ENCODE measurements around the gene CFAP68. TPM values are rescaled to one million over a fixed set of nuclear protein-coding genes. Genes with fewer than 3 reads are reported as not detected.

The CFAP68 gene
- total RNA-seq, 1 donor from 2014 or later = 17.2 TPM

DNA sequence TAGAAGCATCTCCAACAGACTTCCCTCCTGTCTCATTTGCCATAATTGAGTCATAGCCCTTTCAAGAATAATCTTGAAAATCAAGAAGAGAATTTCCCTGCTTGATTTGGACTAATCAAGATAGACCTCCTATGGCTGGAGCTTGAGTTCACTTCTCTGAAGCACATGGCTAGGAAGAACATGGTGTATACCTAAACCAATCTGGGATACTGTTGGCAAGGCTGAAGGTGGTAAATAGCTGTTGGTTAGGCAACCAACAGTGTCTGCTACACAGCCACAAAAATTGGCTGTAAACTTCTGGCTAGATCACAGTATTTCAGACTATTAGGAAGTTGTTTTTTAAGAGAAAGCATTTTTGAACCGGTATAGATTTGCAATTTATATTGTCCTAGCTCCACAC lies 27.3 kb downstream of the CFAP68 start:
- Mint-ChIP-seq H3K9me3 (ENCODE audit: unreplicated experiment) (no peaks in the 10 kb centered on the region), H3K27me3 (ENCODE audit: unreplicated experiment) (peaks cover 5% of the 10 kb centered on the region), H3K4me1 (ENCODE audit: unreplicated experiment) (peaks cover 15% of the 10 kb centered on the region)

DNA sequence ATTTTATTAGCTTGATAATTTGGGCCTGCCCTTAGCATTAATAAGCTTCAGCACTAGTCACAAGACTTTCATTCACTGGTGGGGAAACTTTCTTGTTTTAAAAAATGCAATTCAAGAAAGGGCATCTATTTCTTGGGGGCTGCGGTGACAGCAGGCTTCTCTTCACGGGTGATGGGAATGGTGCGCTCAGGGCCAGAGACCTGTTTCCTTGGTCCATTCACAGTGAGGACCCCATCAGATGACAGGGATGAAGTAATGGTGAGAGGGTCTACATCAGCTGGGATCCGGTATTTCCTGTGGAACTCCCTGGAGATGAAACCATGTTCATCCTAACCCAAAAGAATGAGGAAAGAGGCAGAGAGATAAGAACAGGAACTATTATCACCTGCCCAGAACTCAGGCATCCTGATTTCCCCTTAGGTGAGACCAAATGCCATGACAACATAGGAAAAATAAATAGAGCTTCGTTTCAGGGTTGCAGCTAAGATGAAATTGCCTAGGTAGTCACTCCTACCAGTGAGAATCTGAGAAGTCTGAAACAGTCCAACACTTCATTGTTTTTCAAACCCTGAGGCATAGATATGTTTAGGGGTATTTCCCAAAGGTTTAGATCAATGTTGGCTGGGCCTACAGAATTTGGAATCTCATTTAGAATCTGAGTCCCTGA lies 29.4 kb downstream of the CFAP68 start:
- H3K36me3 Mint-ChIP-seq (ENCODE audit: unreplicated experiment) = no peaks in the 10 kb centered on the region
- TF ChIP-seq, protein P1, sequence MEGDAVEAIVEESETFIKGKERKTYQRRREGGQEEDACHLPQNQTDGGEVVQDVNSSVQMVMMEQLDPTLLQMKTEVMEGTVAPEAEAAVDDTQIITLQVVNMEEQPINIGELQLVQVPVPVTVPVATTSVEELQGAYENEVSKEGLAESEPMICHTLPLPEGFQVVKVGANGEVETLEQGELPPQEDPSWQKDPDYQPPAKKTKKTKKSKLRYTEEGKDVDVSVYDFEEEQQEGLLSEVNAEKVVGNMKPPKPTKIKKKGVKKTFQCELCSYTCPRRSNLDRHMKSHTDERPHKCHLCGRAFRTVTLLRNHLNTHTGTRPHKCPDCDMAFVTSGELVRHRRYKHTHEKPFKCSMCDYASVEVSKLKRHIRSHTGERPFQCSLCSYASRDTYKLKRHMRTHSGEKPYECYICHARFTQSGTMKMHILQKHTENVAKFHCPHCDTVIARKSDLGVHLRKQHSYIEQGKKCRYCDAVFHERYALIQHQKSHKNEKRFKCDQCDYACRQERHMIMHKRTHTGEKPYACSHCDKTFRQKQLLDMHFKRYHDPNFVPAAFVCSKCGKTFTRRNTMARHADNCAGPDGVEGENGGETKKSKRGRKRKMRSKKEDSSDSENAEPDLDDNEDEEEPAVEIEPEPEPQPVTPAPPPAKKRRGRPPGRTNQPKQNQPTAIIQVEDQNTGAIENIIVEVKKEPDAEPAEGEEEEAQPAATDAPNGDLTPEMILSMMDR (IDR thresholded peaks at IDR 0.05) = no peak
- no peak overlapping the region for H3K27ac Mint-ChIP-seq (ENCODE audit: unreplicated experiment)

More for the DNA sequence above, 27.3 kb downstream of the CFAP68 start:
- no peaks in the 10 kb centered on the region for H3K36me3 Mint-ChIP-seq (ENCODE audit: unreplicated experiment)
- no peak for DNase-seq (ENCODE audit: extremely low spot score, unreplicated experiment)
- H3K27ac Mint-ChIP-seq (ENCODE audit: unreplicated experiment) = no peak overlapping the region
- TF ChIP-seq, protein P1 (IDR thresholded peaks at IDR 0.05) = no peak
- H3K4me3 Mint-ChIP-seq (ENCODE audit: unreplicated experiment) = no peak overlapping the region

DNA sequence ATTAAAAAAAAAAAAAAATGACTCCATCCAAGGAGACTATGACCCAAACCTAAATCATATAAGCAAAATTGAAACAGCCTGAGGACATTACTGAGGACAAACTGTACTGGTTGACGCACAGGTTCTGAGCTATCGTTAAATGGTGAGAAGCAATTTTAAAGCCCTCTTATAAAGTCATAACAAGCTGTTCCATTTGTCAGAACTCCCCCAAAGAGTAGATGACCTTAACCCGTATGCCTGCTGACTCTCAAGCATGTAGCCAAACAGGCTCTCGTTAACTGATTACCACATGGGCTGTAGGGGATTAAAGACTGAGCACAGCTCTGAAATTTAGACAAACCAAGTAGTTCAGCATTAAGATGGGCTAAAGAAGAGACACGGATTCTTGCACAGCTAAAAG lies 30.0 kb downstream of the CFAP68 start:
- H3K4me1 Mint-ChIP-seq (ENCODE audit: unreplicated experiment) = peaks cover 36% of the 10 kb centered on the region
- no peak overlapping the region for H3K27ac Mint-ChIP-seq (ENCODE audit: unreplicated experiment)
- no peak for DNase-seq (ENCODE audit: extremely low spot score, unreplicated experiment)
- TF ChIP-seq, protein P1 (IDR thresholded peaks at IDR 0.05) = no peak
- no peaks in the 10 kb centered on the region for H3K27me3 Mint-ChIP-seq (ENCODE audit: unreplicated experiment)
- no peaks in the 10 kb centered on the region for H3K36me3 Mint-ChIP-seq (ENCODE audit: unreplicated experiment)
- H3K9me3 Mint-ChIP-seq (ENCODE audit: unreplicated experiment) = no peaks in the 10 kb centered on the region
- H3K4me3 Mint-ChIP-seq (ENCODE audit: unreplicated experiment) = no peak overlapping the region

More for the DNA sequence above, 29.4 kb downstream of the CFAP68 start:
- Mint-ChIP-seq H3K9me3 (ENCODE audit: unreplicated experiment) (no peaks in the 10 kb centered on the region), H3K4me1 (ENCODE audit: unreplicated experiment) (peaks cover 30% of the 10 kb centered on the region), H3K27me3 (ENCODE audit: unreplicated experiment) (no peaks in the 10 kb centered on the region), H3K4me3 (ENCODE audit: unreplicated experiment) (no peak overlapping the region)
- DNase-seq (ENCODE audit: extremely low spot score, unreplicated experiment) = no peak

DNA sequence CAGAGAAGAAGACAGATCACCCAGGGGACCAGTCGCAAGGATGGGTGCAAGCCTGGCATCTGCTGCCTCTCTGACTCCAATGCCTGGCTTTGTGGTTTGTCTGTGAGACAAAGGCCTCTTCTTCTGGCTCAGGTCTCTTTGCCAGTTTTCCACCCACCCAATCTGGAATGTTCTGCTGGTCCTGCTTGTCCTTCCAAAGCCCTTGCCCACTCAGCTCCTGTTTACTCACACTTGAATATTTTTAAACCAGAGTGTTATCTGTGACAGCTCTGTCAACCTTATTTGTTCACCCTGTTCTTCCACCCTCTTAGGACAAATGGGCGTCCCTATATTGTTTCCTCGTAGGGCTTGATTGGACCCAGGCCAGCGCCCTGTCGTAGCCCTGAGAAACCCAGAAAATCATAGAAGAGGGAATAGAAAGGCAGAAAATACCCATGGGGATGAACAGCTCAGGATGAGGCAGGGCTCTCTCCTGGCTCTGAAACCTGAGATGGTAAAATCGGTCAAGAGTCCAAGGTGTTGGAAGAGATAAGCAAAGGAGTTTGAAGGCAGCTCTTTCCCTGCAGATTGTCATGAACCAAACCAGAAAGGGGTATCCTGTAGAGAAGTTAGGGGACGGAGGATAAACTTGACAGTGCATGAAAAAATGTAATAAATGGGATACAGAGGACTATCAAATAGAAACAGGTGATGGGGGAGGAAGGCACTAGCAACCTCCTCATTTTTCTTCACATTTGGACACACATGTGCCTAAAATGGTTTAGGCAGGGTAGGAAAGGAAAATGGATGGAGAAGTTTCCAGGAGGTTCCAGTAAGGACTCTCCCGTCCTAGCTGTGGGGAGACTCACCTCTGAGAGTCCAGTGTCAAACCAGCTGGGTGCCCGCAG lies 31.6 kb downstream of the CFAP68 start:
- Mint-ChIP-seq H3K4me3 (ENCODE audit: unreplicated experiment) (peak overlapping the region; percentile 44), H3K27ac (ENCODE audit: unreplicated experiment) (peak overlapping the region; percentile 87), H3K27me3 (ENCODE audit: unreplicated experiment) (peaks cover under 1% of the 10 kb centered on the region), H3K4me1 (ENCODE audit: unreplicated experiment) (peaks cover 36% of the 10 kb centered on the region), H3K36me3 (ENCODE audit: unreplicated experiment) (no peaks in the 10 kb centered on the region), H3K9me3 (ENCODE audit: unreplicated experiment) (no peaks in the 10 kb centered on the region)
- TF ChIP-seq, protein P1 (IDR thresholded peaks at IDR 0.05) = no peak
- DNase-seq (ENCODE audit: extremely low spot score, unreplicated experiment) = no peak

All from osteocyte (in vitro differentiated cells).